ENCODE results near the gene TASOR.
"Not testable (repeated sequence)": the region's sequence is repeated elsewhere in the genome, so short reads cannot be mapped to it uniquely, and the experiment has no call there.

TASOR gene

DNA sequence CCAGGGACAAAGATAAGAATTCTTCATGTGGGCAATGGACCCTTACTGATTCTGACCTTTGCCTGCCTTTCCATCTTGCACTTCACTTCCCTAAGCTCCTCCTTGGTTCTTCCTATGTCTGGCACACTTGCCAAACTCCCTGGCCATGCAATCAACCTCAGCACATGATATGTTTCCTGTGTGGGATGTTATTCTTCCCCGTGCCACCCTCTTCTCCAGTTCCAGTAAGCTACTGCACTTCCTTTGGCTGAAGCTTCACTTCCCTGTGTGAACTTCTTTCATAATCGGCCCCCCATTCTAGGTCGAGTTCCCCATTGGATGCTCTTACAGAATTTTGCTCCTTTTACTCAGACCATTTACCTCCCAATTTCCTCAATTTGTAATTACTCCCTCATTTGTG, 10.7 kb upstream of the TASOR start:
- TF ChIP-seq, protein P1, sequence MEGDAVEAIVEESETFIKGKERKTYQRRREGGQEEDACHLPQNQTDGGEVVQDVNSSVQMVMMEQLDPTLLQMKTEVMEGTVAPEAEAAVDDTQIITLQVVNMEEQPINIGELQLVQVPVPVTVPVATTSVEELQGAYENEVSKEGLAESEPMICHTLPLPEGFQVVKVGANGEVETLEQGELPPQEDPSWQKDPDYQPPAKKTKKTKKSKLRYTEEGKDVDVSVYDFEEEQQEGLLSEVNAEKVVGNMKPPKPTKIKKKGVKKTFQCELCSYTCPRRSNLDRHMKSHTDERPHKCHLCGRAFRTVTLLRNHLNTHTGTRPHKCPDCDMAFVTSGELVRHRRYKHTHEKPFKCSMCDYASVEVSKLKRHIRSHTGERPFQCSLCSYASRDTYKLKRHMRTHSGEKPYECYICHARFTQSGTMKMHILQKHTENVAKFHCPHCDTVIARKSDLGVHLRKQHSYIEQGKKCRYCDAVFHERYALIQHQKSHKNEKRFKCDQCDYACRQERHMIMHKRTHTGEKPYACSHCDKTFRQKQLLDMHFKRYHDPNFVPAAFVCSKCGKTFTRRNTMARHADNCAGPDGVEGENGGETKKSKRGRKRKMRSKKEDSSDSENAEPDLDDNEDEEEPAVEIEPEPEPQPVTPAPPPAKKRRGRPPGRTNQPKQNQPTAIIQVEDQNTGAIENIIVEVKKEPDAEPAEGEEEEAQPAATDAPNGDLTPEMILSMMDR (IDR thresholded peaks at IDR 0.05; ENCODE audit: low read depth, low read length, missing control alignments), result no peak
- DNase-seq (ENCODE audit: low read depth), result no peak
- no peak overlapping the region for H3K4me3 ChIP-seq (ENCODE audit: low read depth, low read length)

DNA sequence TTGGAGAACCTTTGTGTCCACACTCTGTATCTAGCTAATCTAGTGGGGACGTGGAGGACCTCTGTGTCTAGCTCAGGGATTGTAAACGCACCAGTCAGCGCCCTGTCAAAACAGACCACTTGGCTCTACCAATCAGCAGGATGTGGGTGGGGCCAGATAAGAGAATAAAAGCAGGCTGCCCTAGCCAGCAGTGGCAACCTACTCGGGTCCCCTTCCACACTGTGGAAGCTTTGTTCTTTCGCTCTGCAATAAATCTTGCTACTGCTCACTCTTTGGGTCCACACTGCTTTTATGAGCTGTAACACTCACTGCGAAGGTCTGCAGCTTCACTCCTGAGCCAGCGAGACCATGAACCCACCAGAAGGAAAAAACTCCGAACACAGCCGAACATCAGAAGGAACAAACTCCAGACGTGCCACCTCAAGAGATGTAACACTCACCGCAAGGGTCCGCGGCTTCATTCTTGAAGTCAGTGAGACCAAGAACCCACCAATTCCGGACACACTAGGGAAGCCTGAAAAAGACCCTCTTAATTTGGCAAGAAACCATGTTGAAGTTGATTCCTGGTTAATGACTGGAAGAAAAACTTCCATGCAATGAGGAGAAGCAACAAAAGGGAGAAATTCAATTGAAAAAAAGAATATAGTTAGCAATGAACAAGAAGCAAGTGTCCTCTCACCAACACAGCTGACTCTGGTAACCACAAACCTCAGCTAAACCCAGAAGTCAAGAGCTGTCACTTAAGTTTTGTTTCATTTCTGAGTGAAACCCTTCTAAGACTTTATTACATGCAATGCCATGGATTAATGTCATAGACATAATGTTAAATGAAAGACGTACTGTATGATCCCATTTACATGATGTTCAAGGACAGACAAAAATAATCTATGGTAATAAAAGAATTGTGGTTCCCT, 9.7 kb upstream of the TASOR start:
- not testable (repeated sequence) for H3K4me3 ChIP-seq (ENCODE audit: low read depth, low read length); DNase-seq (ENCODE audit: low read depth)

DNA sequence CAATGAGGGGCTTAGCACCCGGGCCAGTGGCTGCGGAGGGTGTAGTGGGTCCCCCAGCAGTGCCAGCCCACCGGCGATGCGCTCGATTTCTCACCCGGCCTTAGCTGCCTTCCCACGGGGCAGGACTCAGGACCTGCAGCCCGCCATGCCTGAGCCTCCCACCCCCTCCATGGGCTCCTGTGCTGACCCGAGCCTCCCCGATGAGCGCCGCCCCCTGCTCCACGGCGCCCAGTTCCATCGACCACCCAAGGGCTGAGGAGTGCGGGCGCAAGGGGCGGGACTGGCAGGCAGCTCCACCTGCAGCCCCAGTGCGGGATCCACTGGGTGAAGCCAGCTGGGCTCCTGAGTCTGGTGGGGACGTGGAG, 8.9 kb upstream of the TASOR start:
- H3K4me3 ChIP-seq (ENCODE audit: low read depth, low read length), result not testable (repeated sequence)

DNA sequence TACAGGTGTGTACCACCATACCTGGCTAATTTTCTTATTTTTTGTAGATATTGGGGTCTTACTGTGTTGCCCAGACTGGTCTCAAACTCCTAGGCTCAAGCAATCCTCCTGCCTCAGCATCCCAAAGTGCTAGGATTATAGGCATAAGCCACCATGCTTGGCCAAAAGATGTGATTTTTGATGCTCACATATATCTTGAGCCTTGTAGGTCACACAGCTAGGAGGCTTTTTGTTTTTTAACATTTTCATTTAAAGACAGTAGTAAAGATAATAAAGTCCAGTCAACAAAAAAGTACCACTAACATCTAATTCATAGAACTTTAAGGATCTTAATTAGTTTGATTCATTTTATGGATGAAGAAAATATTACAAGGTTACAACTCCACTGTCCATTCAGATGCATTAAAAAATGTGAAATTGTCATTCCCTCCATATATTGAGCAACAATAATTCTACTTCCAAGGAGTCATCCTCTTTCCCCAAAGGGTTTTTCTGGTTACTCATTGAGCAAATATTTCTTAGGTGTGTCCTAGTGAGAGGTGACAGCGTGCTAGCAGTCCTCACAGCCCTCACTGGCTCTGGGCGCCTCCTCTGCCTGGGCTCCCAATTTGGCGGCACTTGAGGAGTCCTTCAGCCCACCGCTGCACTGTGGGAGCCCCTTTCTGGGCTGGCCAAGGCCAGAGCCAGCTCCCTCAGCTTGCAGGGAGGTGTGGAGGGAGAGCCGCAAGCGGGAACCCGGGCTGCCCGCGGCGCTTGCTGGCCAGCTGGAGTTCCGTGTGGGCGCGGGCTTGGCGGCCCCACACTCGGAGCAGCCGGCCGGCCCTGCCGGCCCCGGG, 8.3 kb upstream of the TASOR start:
- DNase-seq (ENCODE audit: low read depth), result no peak
- TF ChIP-seq, protein P1 (IDR thresholded peaks at IDR 0.05; ENCODE audit: low read depth, low read length, missing control alignments), result no peak
- H3K4me3 ChIP-seq (ENCODE audit: low read depth, low read length), result no peak overlapping the region

More for the DNA sequence above, 8.9 kb upstream of the TASOR start:
- DNase-seq (ENCODE audit: low read depth), result not testable (repeated sequence)

DNA sequence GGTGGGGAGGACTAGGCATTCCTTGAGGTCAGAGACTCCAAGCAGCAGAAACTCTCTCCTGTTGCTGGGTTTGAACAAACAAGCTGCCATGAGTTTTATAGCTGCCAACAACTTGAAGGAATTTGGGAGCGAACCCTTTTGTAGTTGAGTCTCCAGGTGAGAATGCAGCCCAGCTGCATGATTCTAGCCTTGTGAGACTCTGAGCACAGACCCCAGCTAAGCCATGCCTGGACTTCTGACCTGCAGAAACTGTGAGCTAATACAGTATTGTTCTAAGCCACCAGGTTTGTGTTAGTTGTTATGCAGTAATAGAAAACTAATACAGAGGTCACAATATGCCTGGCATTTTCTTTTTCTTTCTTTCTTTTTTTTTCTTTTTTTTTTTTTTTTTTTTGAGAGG, 6.2 kb upstream of the TASOR start:
- TF ChIP-seq, protein P1 (IDR thresholded peaks at IDR 0.05; ENCODE audit: low read depth, low read length, missing control alignments), result no peak
- no peak for DNase-seq (ENCODE audit: low read depth)
- H3K4me3 ChIP-seq (ENCODE audit: low read depth, low read length), result no peak overlapping the region

DNA sequence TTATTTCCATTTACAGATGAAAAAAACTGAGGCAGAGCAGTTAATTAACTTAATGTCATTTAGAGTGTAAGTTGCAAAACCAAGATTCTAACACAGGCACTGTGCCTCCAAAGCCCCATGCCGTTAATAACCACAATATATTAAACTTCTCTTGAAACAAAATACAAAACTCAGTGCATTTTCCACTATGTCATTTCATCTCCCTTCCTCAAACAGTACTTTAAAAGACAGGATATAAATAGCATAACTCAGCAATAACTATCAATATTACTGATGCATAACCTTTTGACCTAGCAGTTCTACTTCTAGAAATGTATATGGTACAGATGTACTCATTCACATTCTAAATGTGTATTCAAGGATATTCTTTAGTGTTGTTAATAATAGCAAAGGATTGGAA, 5.1 kb upstream of the TASOR start:
- TF ChIP-seq, protein P1 (IDR thresholded peaks at IDR 0.05; ENCODE audit: low read depth, low read length, missing control alignments), result no peak
- DNase-seq (ENCODE audit: low read depth), result no peak
- H3K4me3 ChIP-seq (ENCODE audit: low read depth, low read length), result no peak overlapping the region

DNA sequence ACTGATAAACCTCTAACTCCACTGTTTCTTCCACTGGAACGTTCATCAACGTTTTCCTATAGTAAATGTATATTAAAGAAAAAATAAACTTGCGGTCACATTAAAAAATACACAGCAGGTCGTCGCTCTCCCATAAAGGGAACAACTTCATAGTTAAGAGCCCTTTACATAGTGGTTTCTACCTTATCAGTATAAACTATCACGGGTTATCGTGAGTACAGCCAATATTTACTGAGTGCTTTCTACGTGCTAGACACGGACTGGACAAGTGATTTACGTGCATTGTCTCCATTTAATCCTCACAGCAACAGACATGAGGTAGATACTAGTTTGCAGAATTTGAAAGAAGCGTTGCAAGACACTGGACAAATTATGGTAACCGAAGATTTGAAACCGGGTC, 964 bp upstream of the TASOR start:
- TF ChIP-seq, protein P1 (IDR thresholded peaks at IDR 0.05; ENCODE audit: low read depth, low read length, missing control alignments), result no peak
- DNase-seq (ENCODE audit: low read depth), result no peak
- no peak overlapping the region for H3K4me3 ChIP-seq (ENCODE audit: low read depth, low read length)
